Measurements from ENCODE around the gene KLHDC10. TPM values are rescaled to one million over a fixed set of nuclear protein-coding genes. Genes with fewer than 3 reads are reported as not detected.

Gene KLHDC10
- total RNA-seq, 120 experiments from 2014 or later = 32.2 to 63.0 (median 45.7) TPM

Other genes starting within 250 kb of the KLHDC10 start
- gene UBE2H, start 117.6 kb upstream of the KLHDC10 start, total RNA-seq = 100 to 1,000 TPM in 14 of 120 experiments, 10 to 100 TPM in 106; 66.1 to 118 (median 87.6) TPM
- 10 to 100 TPM; 10.8 to 23.0 (median 15.9) TPM for gene ZC3HC1, start 19.2 kb upstream of the KLHDC10 start, total RNA-seq
- gene TMEM209, start 134.9 kb downstream of the KLHDC10 start, total RNA-seq = 10 to 100 TPM in 119 of 120 experiments, 1 to 10 TPM in 1; 9.8 to 28.0 (median 15.9) TPM
- gene SSMEM1, start 137.3 kb downstream of the KLHDC10 start, total RNA-seq = under 1 TPM in 1 of 120 experiments, not detected in 119; 0.50 TPM
- 1 to 10 TPM in 21 of 120 experiments, under 1 TPM in 40, not detected in 59; 0.29 to 4.3 (median 0.88) TPM for gene CPA2, start 196.3 kb downstream of the KLHDC10 start, total RNA-seq
- gene CPA4, start 222.6 kb downstream of the KLHDC10 start, total RNA-seq = 1 to 10 TPM in 57 of 120 experiments, under 1 TPM in 59, not detected in 4; 0.26 to 3.2 (median 0.99) TPM

All from dorsolateral prefrontal cortex (tissue), 118 donors.